Osteocyte (in vitro differentiated cells): Measurements from ENCODE around the gene TENM4. TPM values are rescaled to one million over a fixed set of nuclear protein-coding genes. Genes with fewer than 3 reads are reported as not detected.

Experiments used
- DNase-seq: peaks from one replicate; pipeline ENCODE4 v3.0.0; 2021; ENCODE audit warnings: mixed read lengths; ENCODE audit not compliant: unreplicated experiment; ENCODE audit errors: extremely low spot score
- H3K27ac Mint-ChIP-seq: one replicate; pipeline ENCODE4 v1.8.0; 2021; ENCODE audit warnings: mild to moderate bottlenecking, mixed read lengths; ENCODE audit not compliant: unreplicated experiment
- H3K27me3 Mint-ChIP-seq: one replicate; pipeline ENCODE4 v1.8.0; 2021; ENCODE audit warnings: mixed read lengths; ENCODE audit not compliant: unreplicated experiment
- H3K36me3 Mint-ChIP-seq: one replicate; pipeline ENCODE4 v1.8.0; 2021; ENCODE audit warnings: mixed read lengths; ENCODE audit not compliant: unreplicated experiment
- H3K4me1 Mint-ChIP-seq: one replicate; pipeline ENCODE4 v1.8.0; 2021; ENCODE audit warnings: mixed read lengths; ENCODE audit not compliant: unreplicated experiment
- H3K4me3 Mint-ChIP-seq: one replicate; pipeline ENCODE4 v1.8.0; 2021; ENCODE audit warnings: mild to moderate bottlenecking, moderate library complexity, mixed read lengths; ENCODE audit not compliant: unreplicated experiment
- H3K9me3 Mint-ChIP-seq: one replicate; pipeline ENCODE4 v1.8.0; 2021; ENCODE audit warnings: mixed read lengths; ENCODE audit not compliant: unreplicated experiment
- CTCF ChIP-seq: fragments of 200-600 bp; sonication (generic); IDR thresholded peaks from 2 replicates; pipeline ENCODE4 v1.5.0; 2021; ENCODE audit warnings: antibody characterized with exemption, mild to moderate bottlenecking, moderate library complexity
- microRNA-seq: library from miRNA; unstranded; fragments of <30 nt; microRNA quantifications from one replicate; pipeline ENCODE4 v1.1.0, GENCODE V29; 2020; ENCODE audit not compliant: unreplicated experiment
- total RNA-seq: library from RNA; stranded (reverse); gene quantifications from 2 replicates; pipeline ENCODE4 v1.2.1, GENCODE V29; 2021

TENM4 gene
- total RNA-seq, 1 donor from 2014 or later = 74.1 TPM

- no peaks in the 10 kb centered on the region for H3K4me1 Mint-ChIP-seq
- no peaks in the 10 kb centered on the region for H3K9me3 Mint-ChIP-seq
- no peak for DNase-seq
- H3K4me3 Mint-ChIP-seq = no peak overlapping the region
- peaks cover 40% of the 10 kb centered on the region for H3K27me3 Mint-ChIP-seq
- TF ChIP-seq CTCF = no peak
- no peaks in the 10 kb centered on the region for H3K36me3 Mint-ChIP-seq
- H3K27ac Mint-ChIP-seq = no peak overlapping the region
Observed at GRCh38 chr11:78603792-78604191, 837.0 kb downstream of the TENM4 start.

Small RNAs within 50 kb of the gene (microRNA-seq; reads per million reads assigned to microRNA genes)
- not detected for gene MIR5579
- 557 reads per million, percentile 73 among the genes with 10 or more reads in this experiment for gene MIR708
